Measurements from ENCODE around the gene ENKUR.

GRCh38 chr10:24949616-24950015 is 66.3 kb downstream of the ENKUR start:
- TF ChIP-seq TOX (CRISPR knock-in tag; IDR thresholded peaks at IDR 0.05; ENCODE audit: borderline replicate concordance) (no peak), ARNTL (CRISPR knock-in tag; IDR thresholded peaks at IDR 0.05; ENCODE audit: borderline replicate concordance, low read depth) (no peak), TCF4 (CRISPR knock-in tag; IDR thresholded peaks at IDR 0.05; ENCODE audit: borderline replicate concordance) (no peak), ZFP30 (CRISPR knock-in tag; IDR thresholded peaks at IDR 0.05) (no peak), ZNF565 (CRISPR knock-in tag; conservative IDR thresholded peaks at IDR 0.05; ENCODE audit: low read depth) (no peak), ZC3H10 (CRISPR knock-in tag; IDR thresholded peaks at IDR 0.05) (no peak), ZNF8 (CRISPR knock-in tag; IDR thresholded peaks at IDR 0.05) (no peak)

Measured in SK-N-SH treated with all-trans-retinoic acid at 6 μM for 48 hours (cell line).